Choroid plexus epithelial cell (primary cell): ENCODE data around the gene KRTAP5-5.
"Not testable (repeated sequence)": the region's sequence is repeated elsewhere in the genome, so short reads cannot be mapped to it uniquely, and the experiment has no call there.

ENCODE experiments used
- DNase-seq: peaks from one replicate; pipeline ENCODE4 v3.0.0-alpha.2; 2010; ENCODE audit warnings: low read depth
- H3K4me3 ChIP-seq: 2 replicates; pipeline ENCODE4 v1.5.1; 2011; ENCODE audit warnings: low read depth, mild to moderate bottlenecking, control low read depth, low read length, moderate library complexity
- TF ChIP-seq, protein P1 (sequence below): conservative IDR thresholded peaks from 2 replicates; pipeline ENCODE4 v1.5.1; 2011; ENCODE audit warnings: low read depth, mild to moderate bottlenecking, control low read depth, inconsistent platforms, low read length, moderate library complexity

KRTAP5-5 gene

DNA sequence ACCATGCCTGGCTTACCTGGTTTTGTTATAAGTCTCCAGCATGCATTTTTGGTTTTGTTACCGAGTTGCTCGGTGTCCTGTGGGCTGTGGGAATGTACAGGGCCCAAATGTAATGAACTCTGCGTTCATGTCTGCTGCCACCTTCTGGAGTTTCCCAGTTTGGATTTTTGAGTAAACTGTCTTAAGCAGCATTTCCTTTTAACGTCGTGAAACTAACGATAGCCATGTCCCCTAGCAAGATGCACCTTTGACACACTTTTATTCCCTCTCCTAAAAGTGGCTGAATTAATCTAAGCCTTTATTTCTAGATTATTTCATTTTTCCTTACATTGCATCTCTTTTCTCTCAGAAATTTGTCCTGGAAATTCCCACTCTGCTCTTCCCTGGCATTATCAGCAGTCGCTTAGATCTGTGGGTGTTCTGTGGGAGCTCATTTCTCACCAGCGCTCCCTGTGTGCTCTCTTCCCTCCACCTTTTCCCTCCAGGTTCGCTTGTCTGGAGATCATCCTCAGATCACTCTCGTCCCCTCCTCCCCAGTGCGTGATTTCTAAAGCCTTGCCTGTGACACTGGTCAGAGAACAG, 33.5 kb upstream of the KRTAP5-5 start:
- not testable (repeated sequence) for H3K4me3 ChIP-seq
- DNase-seq: peak; percentile 22
- TF ChIP-seq, protein P1, sequence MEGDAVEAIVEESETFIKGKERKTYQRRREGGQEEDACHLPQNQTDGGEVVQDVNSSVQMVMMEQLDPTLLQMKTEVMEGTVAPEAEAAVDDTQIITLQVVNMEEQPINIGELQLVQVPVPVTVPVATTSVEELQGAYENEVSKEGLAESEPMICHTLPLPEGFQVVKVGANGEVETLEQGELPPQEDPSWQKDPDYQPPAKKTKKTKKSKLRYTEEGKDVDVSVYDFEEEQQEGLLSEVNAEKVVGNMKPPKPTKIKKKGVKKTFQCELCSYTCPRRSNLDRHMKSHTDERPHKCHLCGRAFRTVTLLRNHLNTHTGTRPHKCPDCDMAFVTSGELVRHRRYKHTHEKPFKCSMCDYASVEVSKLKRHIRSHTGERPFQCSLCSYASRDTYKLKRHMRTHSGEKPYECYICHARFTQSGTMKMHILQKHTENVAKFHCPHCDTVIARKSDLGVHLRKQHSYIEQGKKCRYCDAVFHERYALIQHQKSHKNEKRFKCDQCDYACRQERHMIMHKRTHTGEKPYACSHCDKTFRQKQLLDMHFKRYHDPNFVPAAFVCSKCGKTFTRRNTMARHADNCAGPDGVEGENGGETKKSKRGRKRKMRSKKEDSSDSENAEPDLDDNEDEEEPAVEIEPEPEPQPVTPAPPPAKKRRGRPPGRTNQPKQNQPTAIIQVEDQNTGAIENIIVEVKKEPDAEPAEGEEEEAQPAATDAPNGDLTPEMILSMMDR: peak; percentile 32

GRCh38 chr11:1596576-1597121, 32.9 kb upstream of the KRTAP5-5 start:
- not testable (repeated sequence) for H3K4me3 ChIP-seq, DNase-seq

- DNase-seq: no peak
- no peak overlapping the region for H3K4me3 ChIP-seq
- TF ChIP-seq, protein P1: no peak
Measured at GRCh38 chr11:1597331-1597993, 32.1 kb upstream of the KRTAP5-5 start.

DNA sequence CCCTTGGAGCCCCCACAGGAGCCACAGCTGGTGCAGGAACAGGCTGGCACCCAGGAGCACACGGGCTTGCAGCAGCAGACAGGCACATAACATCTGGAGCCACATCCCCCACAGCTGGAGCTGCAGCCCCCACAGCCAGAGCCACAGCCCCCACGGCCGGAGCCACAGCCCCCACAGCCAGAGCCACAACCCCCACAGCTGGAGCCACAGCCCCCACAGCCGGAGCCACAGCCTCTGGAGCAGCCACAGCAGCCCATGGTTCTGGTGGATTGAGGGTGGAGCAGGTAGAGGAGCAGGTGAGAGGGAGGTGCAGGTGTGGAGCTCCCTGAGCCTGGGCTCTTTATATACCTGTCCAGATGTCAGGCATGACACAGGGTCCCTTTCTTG, 31.6 kb upstream of the KRTAP5-5 start, which contains the start of gene KRTAP5-2:
Gene KRTAP5-2 (minus strand): TSS at position 301 of the 387 bp plus-strand sequence. CDS start 44 bp downstream, at position 257.
- TF ChIP-seq, protein P1: no peak
- no peak for DNase-seq
- H3K4me3 ChIP-seq: no peak within 1 kb of the TSS

DNA sequence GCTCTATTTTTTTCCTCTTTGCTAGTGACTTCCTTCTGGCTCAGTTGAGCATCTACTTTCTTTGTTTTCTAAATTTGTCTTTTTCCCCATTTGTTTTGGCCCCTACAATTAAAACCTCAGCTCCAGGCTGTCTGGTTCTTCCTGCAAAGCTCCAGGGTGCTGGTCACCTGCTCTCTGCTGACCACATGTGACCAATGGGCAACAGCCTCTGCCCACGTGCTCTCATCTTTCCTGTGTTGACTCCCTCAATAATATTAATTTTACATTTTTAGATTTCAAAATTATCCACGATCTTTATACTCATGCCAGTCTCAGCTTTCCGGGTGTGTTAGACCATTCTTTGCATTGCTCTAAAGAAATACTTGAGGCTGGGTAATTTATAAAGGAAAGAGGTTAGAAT, 31.2 kb upstream of the KRTAP5-5 start:
- DNase-seq, H3K4me3 ChIP-seq: not testable (repeated sequence)

- peak; percentile 17 for DNase-seq
- TF ChIP-seq, protein P1: no peak
- H3K4me3 ChIP-seq: no peak overlapping the region
Measured at GRCh38 chr11:1598816-1599215, 30.8 kb upstream of the KRTAP5-5 start.

DNA sequence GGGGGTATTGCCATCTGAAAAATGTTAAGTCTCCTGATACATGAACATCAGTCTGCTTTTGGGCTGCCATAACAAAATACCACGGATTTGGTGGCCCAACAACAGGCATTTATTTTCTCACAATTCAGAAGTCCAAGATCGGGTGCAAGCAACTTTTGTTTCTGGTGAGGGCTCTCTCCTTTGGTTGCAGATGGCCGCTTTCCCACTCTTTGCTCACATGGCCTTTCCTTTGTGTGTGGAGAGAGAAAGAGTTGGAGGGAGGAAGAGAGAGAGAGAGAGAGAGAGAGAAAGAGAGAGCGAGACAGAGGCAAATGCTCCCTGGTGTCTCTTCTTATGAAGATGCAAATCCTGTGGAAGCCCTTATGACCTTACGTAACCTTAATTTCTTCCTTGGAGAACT, 28.9 kb upstream of the KRTAP5-5 start:
- DNase-seq: no peak
- TF ChIP-seq, protein P1: no peak
- no peak overlapping the region for H3K4me3 ChIP-seq

DNA sequence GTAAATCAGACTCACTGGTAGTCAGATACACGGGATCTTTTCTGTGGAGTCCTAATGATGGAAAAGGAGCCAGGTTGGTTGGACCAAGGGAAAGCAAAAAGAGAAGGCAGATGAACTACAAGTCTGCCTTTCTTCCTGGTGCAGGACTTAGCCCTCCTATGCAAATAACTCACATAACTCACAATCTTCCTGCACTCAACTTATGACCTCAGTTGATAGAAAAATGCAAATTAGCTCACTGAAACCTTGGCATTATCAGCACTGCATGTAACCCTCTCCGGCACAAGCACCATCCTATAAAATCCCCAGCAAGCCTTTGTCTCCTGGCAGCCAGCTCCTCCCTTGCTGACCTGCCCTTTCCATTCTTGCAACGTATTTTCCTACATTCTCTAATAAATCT, 27.9 kb upstream of the KRTAP5-5 start:
- DNase-seq, H3K4me3 ChIP-seq: not testable (repeated sequence)
